Fibroblast of the aortic adventitia (primary cell): Measurements from ENCODE around the gene MAPK9. TPM values are rescaled to one million over a fixed set of nuclear protein-coding genes. Genes with fewer than 3 reads are reported as not detected.

Source experiments
- DNase-seq: peaks from one replicate; pipeline ENCODE4 v3.0.0-alpha.2; 2010; ENCODE audit warnings: low read depth
- H3K4me3 ChIP-seq: 2 replicates; pipeline ENCODE4 v1.5.1; 2011; ENCODE audit warnings: low read depth, mild to moderate bottlenecking, control low read depth, low read length, moderate library complexity
- total RNA-seq: library from RNA; depleted of rRNA; stranded (reverse); fragments of >200 nt; gene quantifications from 2 replicates; pipeline ENCODE4 v1.2.3, GENCODE V29; 2012; ENCODE audit warnings: low replicate concordance
- TF ChIP-seq, protein P1 (sequence below): IDR thresholded peaks from 2 replicates; pipeline ENCODE4 v1.5.1; 2011; ENCODE audit warnings: mild to moderate bottlenecking, low read length, control low read depth, inconsistent platforms; ENCODE audit not compliant: insufficient read depth

MAPK9 gene
- total RNA-seq, 1 donor, result 33.4 TPM

DNA sequence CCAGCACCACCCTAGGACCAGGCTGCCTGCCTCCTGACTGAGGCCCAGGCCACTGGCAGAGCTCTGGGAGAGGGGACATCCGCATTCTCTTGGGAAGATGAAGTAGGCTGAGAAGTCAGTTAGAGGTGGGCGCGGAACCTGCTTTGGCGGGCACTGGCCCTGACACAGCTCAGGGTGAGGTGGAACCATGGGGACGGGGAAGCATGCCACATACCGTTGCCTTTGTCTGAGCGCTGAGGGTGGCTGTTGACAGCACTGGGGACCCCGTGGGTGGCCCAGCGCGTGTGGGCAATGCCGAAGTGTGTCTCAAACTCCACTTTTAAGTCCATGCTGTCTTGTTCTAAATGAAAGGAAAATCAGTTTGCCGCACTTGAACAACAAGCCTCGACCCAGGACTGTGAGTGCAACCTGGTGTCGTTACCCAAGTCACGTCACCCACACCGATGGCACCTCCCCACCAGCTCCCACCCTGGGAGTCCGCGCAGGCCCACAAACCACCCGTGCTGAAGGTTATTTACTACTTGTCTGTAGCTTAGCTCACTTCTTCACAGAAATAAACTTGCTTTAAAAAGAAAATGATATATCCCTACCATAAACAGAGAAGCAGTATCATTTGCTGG lies 43.8 kb upstream of the MAPK9 start:
- H3K4me3 ChIP-seq, result no peak overlapping the region
- TF ChIP-seq, protein P1, sequence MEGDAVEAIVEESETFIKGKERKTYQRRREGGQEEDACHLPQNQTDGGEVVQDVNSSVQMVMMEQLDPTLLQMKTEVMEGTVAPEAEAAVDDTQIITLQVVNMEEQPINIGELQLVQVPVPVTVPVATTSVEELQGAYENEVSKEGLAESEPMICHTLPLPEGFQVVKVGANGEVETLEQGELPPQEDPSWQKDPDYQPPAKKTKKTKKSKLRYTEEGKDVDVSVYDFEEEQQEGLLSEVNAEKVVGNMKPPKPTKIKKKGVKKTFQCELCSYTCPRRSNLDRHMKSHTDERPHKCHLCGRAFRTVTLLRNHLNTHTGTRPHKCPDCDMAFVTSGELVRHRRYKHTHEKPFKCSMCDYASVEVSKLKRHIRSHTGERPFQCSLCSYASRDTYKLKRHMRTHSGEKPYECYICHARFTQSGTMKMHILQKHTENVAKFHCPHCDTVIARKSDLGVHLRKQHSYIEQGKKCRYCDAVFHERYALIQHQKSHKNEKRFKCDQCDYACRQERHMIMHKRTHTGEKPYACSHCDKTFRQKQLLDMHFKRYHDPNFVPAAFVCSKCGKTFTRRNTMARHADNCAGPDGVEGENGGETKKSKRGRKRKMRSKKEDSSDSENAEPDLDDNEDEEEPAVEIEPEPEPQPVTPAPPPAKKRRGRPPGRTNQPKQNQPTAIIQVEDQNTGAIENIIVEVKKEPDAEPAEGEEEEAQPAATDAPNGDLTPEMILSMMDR, result no peak
- DNase-seq, result no peak

GRCh38 chr5:180334751-180335613 lies 43.1 kb upstream of the MAPK9 start:
- TF ChIP-seq, protein P1, result no peak
- no peak for DNase-seq
- no peak overlapping the region for H3K4me3 ChIP-seq

DNA sequence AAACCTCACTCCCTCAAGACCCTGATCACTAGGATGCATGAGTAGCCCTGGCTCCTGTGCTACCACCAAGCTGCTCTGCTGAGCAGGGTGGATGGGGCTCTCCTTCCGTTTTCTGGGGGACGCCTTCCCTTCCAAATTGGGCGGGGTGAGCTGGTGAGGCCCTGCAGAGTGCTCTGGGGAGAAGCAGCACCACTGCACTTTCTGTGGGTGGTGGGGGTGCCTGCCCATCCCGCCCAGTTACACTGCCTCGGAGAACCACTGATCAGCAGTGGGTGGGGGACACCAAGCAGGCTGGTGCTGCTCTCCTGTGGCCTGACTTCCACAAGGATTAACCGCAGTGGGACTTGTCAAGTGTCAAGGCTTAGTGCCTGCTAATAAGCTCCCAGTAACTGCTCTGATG lies 42.3 kb upstream of the MAPK9 start:
- TF ChIP-seq, protein P1, result no peak
- no peak overlapping the region for H3K4me3 ChIP-seq
- no peak for DNase-seq

GRCh38 chr5:180333661-180334060 lies 41.8 kb upstream of the MAPK9 start:
- TF ChIP-seq, protein P1, result no peak
- DNase-seq, result peak; percentile 85
- no peak overlapping the region for H3K4me3 ChIP-seq

DNA sequence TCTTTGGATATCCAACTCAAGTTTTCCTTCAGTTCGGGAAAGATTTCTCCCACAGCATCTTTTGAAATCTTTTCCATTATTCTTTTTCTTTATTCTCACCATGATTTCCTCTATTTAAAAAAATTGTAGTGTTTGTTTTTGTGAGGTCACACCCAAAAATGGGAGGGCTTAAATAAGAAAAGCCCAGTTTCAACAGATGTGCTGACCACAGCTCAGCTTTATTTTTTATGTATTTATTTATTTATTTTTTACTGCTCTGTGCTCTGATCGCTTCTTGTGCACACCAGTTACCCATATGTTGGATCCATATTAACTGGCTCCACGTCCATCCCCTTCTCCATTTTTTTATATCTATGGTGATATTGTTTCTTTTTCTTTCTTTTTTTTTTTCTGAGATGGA lies 41.0 kb upstream of the MAPK9 start:
- no peak overlapping the region for H3K4me3 ChIP-seq
- peak; percentile 35 for DNase-seq
- TF ChIP-seq, protein P1, result no peak

GRCh38 chr5:180332051-180332517 lies 40.2 kb upstream of the MAPK9 start:
- no peak overlapping the region for H3K4me3 ChIP-seq
- TF ChIP-seq, protein P1, result peak; percentile 50
- DNase-seq, result peak; percentile 71

DNA sequence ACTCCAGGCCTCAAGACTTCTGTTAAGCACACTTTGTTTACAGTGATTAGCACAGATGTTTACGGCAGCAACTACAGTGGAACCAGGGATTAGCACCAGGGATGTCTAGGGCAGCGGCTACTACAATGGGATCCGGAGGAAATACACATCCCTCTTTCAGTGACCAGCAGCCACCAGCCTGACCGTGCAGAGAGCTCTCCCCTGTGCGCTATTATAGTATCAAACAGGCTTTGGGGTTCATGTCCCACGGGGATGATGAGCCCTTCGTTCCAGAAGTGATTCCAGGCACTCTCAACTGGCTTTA lies 39.7 kb upstream of the MAPK9 start:
- no peak overlapping the region for H3K4me3 ChIP-seq
- no peak for DNase-seq
- TF ChIP-seq, protein P1, result no peak
